Smooth muscle cell (in vitro differentiated cells): Measurements from ENCODE around the gene NEDD4. TPM values are rescaled to one million over a fixed set of nuclear protein-coding genes. Genes with fewer than 3 reads are reported as not detected.

ENCODE experiments used
- DNase-seq: peaks from one replicate; lab custom pipeline; 2025; ENCODE audit not compliant: unreplicated experiment; lab: John Stamatoyannopoulos, UW
- H2AFZ ChIP-seq: fragments of 200-600 bp; sonication (generic); 2 replicates; pipeline ENCODE4 v1.6.0; 2016; ENCODE audit warnings: antibody characterized with exemption, low read depth, mild to moderate bottlenecking
- H3F3A ChIP-seq: fragments of 200-600 bp; sonication (generic); 2 replicates; pipeline ENCODE4 v1.6.0; 2017; ENCODE audit warnings: antibody characterized with exemption, low read depth
- H3K27ac ChIP-seq: fragments of 200-600 bp; sonication (generic); 2 replicates; pipeline ENCODE4 v1.5.1; 2016; ENCODE audit warnings: low read depth, mild to moderate bottlenecking
- H3K27me3 ChIP-seq: fragments of 200-600 bp; sonication (generic); 2 replicates; pipeline ENCODE4 v1.6.1; 2016; ENCODE audit warnings: low read depth, mild to moderate bottlenecking
- H3K36me3 ChIP-seq: fragments of 200-600 bp; sonication (generic); 2 replicates; pipeline ENCODE4 v1.5.1; 2016; ENCODE audit warnings: low read depth
- H3K4me1 ChIP-seq: fragments of 200-600 bp; sonication (generic); 2 replicates; pipeline ENCODE4 v1.5.1; 2016; ENCODE audit warnings: low read depth
- H3K4me2 ChIP-seq: fragments of 200-600 bp; sonication (generic); 2 replicates; pipeline ENCODE4 v1.6.0; 2016; ENCODE audit warnings: mild to moderate bottlenecking
- H3K4me3 ChIP-seq: fragments of 200-600 bp; sonication (generic); 2 replicates; pipeline ENCODE4 v1.5.1; 2016; ENCODE audit warnings: mild to moderate bottlenecking
- H3K79me2 ChIP-seq: fragments of 200-600 bp; sonication (generic); 2 replicates; pipeline ENCODE4 v1.6.0; 2016; ENCODE audit warnings: low read depth, mild to moderate bottlenecking
- H3K9ac ChIP-seq: fragments of 200-600 bp; sonication (generic); 2 replicates; pipeline ENCODE4 v1.6.0; 2016; ENCODE audit warnings: low read depth
- H3K9me3 ChIP-seq: fragments of 200-600 bp; sonication (generic); replicated peaks from 2 replicates; pipeline ENCODE4 v1.5.1; 2016; ENCODE audit warnings: low read depth
- H4K20me1 ChIP-seq: fragments of 200-600 bp; sonication (generic); 2 replicates; pipeline ENCODE4 v1.6.0; 2016; ENCODE audit warnings: low read depth
- WGBS: methylation state at CpG from one replicate; pipeline ENCODE4 v1.1.7; 2016; ENCODE audit warnings: low lambda C conversion rate; 5-methylcytosine and 5-hydroxymethylcytosine counted together
- polyA plus RNA-seq: library from polyadenylated mRNA; unstranded; fragments of >200 nt; fragmentation: Nextera tagmentation; extraction: Ambion mirVana; gene quantifications from 2 replicates; pipeline ENCODE4 v1.2.1, GENCODE V29; 2016
- total RNA-seq: library from RNA; depleted of rRNA; stranded (reverse); fragments of >200 nt; gene quantifications from 2 replicates; pipeline ENCODE4 v1.2.3, GENCODE V29; 2014
- TF ChIP-seq, protein P1 (sequence below): fragments of 200-600 bp; sonication (generic); IDR thresholded peaks from 2 replicates; pipeline ENCODE4 v1.5.1; 2017; ENCODE audit warnings: borderline replicate concordance, mild to moderate bottlenecking, antibody characterized with exemption; ENCODE audit not compliant: insufficient read depth, poor library complexity, severe bottlenecking

The NEDD4 gene
- total and polyA plus RNA-seq, 2 experiments from 2014 or later: 6.6 to 34.5 TPM

DNA sequence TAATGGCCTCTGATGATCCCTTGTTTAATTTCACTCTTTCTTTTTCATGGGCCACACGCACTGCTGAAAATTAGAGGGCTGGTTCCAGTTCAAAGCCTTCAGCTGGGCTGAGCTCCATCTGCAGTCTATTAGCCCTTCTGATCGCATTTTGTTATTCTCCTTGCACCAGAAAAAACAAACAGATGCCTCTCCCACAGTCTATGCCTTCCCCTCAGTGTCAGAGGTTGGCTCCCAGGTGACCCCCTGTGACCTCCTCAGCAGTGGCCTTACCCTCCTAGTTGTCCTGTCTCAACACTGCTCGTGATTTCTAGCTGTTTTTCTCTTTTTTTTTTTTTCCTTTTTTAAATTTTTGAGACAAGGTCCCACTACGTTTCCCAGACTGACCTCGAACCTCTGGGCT, 173.4 kb downstream of the NEDD4 start:
- TF ChIP-seq, protein P1, sequence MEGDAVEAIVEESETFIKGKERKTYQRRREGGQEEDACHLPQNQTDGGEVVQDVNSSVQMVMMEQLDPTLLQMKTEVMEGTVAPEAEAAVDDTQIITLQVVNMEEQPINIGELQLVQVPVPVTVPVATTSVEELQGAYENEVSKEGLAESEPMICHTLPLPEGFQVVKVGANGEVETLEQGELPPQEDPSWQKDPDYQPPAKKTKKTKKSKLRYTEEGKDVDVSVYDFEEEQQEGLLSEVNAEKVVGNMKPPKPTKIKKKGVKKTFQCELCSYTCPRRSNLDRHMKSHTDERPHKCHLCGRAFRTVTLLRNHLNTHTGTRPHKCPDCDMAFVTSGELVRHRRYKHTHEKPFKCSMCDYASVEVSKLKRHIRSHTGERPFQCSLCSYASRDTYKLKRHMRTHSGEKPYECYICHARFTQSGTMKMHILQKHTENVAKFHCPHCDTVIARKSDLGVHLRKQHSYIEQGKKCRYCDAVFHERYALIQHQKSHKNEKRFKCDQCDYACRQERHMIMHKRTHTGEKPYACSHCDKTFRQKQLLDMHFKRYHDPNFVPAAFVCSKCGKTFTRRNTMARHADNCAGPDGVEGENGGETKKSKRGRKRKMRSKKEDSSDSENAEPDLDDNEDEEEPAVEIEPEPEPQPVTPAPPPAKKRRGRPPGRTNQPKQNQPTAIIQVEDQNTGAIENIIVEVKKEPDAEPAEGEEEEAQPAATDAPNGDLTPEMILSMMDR: no peak
- Histone ChIP-seq H3K27me3 (no peaks in the 10 kb centered on the region), H3K4me1 (peaks cover 11% of the 10 kb centered on the region), H4K20me1 (no peaks in the 10 kb centered on the region), H3K9me3 (no peaks in the 10 kb centered on the region), H3K79me2 (no peaks in the 10 kb centered on the region), H3K4me2 (no peak overlapping the region), H3K36me3 (no peaks in the 10 kb centered on the region), H2AFZ (no peak overlapping the region), H3K27ac (no peak overlapping the region), H3F3A (peaks cover 17% of the 10 kb centered on the region), H3K4me3 (no peak overlapping the region), H3K9ac (no peak overlapping the region)
- 81% methylated on average over 5 of the region's 5 CpGs for WGBS
- no peak for DNase-seq

- Histone ChIP-seq H3K27ac (no peak overlapping the region), H2AFZ (no peak overlapping the region), H3K9me3 (no peaks in the 10 kb centered on the region), H4K20me1 (no peaks in the 10 kb centered on the region), H3K79me2 (no peaks in the 10 kb centered on the region), H3K36me3 (no peaks in the 10 kb centered on the region), H3K9ac (no peak overlapping the region), H3K4me2 (no peak overlapping the region), H3F3A (peaks cover 21% of the 10 kb centered on the region), H3K4me1 (peaks cover 11% of the 10 kb centered on the region), H3K4me3 (no peak overlapping the region), H3K27me3 (no peaks in the 10 kb centered on the region)
- WGBS: 94% methylated on average over 10 of the region's 10 CpGs
- TF ChIP-seq, protein P1: no peak
- no peak for DNase-seq
Measured at GRCh38 chr15:55819397-55820034, 173.9 kb downstream of the NEDD4 start.

- no peaks in the 10 kb centered on the region for H3K9me3 ChIP-seq
- peaks cover 16% of the 10 kb centered on the region for H3F3A ChIP-seq
- H3K9ac ChIP-seq: no peak overlapping the region
- H3K4me3 ChIP-seq: no peak overlapping the region
- H3K27me3 ChIP-seq: no peaks in the 10 kb centered on the region
- H3K36me3 ChIP-seq: no peaks in the 10 kb centered on the region
- TF ChIP-seq, protein P1: no peak
- DNase-seq: no peak
- H4K20me1 ChIP-seq: no peaks in the 10 kb centered on the region
- H3K79me2 ChIP-seq: no peaks in the 10 kb centered on the region
- H3K4me2 ChIP-seq: peak overlapping the region; percentile 64
- H2AFZ ChIP-seq: no peak overlapping the region
- peaks cover 7% of the 10 kb centered on the region for H3K4me1 ChIP-seq
- H3K27ac ChIP-seq: peak overlapping the region; percentile 64
Measured at GRCh38 chr15:55816017-55816416, 177.4 kb downstream of the NEDD4 start.
